ENCODE data around the gene GOLT1B.

The GOLT1B gene

GRCh38 chr12:21566907-21567394 is 65.4 kb downstream of the GOLT1B start:
- no peak for DNase-seq

All from activated CD4-positive, CD25-positive, alpha-beta regulatory T cell (primary cell).